Stimulated activated CD8-positive, alpha-beta memory T cell treated with anti-CD3 and anti-CD28 coated beads, Interleukin-2, amount 100 ng/mL, for 1 hour (primary cell): Measurements from ENCODE around the gene TMEM263.

ENCODE experiments used
- DNase-seq, 2 donors: peaks; one replicate each; pipeline ENCODE4 v3.0.0-alpha.2; 2020; ENCODE audit warnings: low read depth in 2 of 2

Gene TMEM263

GRCh38 chr12:106950591-106950990 lies 5.1 kb upstream of the TMEM263 start:
- DNase-seq: no peak

DNA sequence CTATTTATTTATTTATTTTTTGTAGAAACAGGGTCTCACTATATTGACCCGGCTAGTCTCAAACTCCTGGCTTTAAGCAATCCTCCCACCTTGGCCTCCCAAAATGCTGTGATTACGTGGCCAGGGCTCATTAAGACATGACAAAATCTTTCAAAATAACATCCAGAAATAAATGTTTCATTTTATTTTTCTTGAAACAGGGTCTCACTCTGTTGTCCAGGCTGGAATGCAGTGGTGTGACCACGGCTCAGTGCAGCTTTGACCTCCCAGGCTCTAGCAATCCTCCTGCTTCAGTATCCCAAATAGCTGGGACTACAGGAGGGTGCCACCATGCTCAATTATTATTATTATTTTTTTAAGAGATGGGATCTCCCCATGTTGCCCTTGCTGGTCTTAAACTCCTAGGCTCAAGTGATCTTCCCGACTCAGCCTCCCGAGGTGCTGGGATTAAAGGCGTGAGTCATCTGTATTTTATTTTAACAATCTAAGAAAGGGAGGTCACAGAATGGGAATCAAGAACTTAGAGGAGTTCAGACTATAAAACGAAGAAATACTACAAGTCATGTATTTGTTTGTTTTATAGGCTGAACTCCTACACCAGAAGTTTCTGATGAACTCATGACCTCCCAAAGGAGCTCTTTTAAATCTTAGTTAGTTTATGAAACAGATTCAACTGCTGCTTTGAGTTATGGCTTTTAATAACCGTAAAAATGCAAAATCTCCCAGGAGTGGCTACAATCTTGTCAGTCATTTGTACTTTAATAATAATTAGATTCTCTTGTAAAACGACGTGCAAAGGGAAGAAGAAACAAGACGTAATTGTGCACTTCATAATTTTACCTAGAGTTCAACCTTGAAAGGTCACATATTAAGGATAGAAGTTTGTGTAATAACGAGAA lies 2.1 kb upstream of the TMEM263 start:
- DNase-seq: no peak

DNA sequence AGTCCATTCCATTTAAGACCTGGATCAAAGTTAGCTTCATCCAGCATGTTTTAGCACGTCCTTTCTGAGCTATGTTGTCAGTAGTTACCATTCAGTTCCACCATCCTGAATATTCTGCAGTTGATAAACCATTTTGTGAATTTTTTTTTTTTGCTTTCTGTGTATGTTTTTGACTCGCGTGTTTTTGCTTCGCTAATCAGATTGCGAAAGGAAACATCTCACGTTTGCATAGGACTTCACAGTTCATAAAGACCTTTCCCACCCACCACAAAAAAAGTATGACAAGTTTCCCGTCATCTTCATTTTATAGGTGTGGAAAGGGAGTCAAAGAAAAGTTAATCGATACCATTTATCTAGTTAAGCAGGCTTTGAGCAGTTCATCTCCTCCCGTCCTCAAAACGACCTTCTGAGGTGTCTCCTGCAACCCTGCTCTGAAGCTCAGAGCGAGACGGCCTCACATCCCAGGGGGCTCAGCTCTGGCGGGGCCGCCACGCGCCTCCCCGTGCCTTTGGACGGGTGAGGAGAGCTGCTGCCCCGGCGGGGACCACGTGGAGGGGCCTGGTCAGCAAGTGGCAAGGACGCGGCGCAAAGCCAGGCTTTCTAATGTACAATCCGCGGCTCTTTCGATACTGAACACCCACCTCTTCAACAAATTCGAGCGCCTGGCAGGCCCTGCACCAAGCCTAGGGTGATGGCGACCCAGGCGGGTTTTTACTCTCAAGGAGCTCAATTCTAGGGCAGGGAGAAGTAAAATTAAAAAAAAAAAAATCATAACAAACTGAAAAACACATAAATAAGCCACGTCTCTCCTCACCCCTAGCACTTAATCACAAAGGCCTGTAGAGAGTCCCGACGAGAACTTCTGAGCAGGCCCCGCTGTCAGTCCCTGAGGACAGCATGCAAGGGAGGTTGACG lies 988 bp upstream of the TMEM263 start:
- no peak for DNase-seq

DNA sequence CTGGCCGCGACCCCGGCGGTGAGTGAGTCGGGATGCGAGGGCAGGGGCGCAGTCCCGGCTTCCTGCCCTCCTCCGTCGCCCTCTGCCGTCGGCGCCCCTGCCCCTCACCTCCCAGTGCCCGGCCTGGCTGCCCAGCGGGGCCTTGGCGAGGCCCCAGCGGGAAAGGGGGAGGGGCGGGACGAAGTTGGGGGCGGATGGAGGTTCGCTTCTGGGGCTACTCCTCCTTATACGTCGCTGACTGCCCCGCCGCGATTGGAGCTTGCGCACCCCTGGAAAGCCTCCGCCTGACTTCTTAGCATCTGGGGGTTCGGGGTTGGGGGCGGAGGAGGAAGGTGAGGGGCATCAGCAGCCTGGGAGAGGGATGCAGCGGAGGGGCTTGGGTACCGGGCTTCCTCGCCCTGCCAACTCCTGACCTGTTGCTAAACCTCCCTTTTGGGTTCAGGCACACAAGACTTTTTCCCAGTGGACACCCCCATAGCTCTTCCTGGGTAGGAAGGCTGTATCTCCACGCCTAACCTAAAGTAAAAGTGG lies 406 bp downstream of the TMEM263 start:
- peak; percentile 12 to 18 for DNase-seq

- DNase-seq: no peak
Measured at GRCh38 chr12:106957583-106957982, 1.9 kb downstream of the TMEM263 start.

DNA sequence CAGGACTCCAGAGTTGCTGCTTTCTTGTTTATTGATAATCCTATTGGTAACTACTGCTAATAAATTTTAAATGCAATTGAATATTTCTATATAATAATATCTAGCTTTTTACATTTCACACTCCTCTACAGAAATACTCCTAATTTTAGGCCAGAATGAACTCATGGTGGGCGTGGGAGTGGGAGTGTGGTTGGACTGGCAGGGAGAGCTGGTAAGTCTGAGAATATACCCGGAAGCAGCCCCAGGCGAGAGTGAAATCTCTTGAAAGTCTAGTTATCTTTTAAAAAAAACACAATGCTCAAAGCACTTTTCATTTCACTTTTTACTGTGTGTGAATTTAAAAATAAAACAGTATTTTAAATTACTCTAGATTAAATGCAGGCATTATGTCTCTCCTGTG lies 4.7 kb downstream of the TMEM263 start:
- no peak for DNase-seq

GRCh38 chr12:106962286-106962685 lies 6.6 kb downstream of the TMEM263 start:
- no peak for DNase-seq

- no peak for DNase-seq
Measured at GRCh38 chr12:106964526-106964925, 8.8 kb downstream of the TMEM263 start.

DNA sequence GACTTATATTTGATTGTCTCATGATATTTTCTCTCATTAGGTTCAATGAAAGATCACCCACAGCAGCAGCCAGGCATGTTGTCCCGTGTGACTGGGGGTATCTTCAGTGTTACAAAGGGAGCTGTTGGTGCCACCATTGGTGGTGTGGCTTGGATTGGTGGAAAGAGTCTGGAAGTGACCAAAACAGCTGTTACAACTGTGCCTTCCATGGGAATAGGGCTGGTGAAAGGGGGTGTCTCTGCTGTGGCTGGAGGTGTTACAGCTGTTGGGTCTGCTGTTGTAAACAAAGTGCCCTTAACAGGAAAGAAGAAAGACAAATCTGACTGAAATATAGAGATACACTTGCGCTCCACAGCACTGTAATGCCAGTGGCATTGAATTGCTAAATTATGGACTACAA lies 15.4 kb downstream of the TMEM263 start:
- no peak for DNase-seq

DNA sequence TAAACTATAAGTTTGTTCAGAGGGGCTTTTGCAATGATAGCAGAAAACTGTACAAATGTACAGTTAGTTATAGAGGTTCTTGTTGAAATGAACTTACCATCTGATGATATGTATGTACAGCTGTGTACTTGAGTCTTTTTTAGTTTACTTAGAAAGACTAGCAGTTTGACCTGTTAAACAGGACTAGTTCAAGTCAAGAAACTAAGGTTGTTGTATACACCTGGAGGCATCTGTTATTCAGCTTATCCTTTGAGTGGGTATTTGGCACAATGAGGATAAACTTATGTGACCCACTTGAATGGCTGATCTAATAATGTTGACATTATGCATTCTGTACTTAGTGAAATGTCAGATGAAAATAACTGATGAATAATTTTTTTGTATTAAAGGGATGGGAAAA lies 17.8 kb downstream of the TMEM263 start:
- DNase-seq: no peak

DNA sequence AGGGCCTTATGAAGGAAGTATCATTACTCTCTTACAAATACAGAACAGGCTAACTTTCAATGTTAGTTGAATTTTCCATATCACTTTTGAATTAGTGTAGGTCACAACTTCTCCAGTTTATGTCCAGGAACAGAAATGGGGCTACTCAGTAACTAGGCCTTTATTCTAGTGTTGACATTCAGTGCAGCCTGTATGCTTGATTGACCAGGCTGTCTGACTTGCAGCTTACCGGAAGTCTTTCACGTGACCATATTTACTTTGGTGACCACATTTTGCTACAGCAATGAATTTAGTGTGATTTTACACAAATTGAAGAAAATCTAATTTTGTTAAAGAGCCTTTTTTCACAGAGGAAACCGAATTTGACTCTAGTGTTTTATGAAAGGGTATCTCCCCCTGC lies 18.8 kb downstream of the TMEM263 start:
- DNase-seq: no peak

DNA sequence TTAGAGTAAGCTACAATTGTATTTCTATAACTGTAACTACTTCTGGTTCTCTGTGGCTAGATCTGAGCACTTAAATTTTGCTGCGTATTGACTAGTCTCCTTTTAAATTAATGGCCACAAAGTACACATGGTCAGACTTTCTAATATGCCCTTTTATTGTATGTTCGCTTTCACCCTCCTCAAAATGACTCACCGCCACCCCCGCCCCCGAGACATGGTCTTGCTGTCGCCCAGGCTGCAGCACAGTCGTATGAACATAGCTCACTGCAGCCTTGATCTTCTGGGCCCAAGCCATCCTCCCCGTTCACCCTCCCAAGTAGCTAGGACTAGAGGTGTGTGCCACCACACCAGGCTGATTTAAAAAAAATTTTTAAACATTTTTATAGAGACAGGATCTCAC lies 19.4 kb downstream of the TMEM263 start:
- no peak for DNase-seq

GRCh38 chr12:106975993-106976658 lies 20.4 kb downstream of the TMEM263 start:
- DNase-seq: no peak

DNA sequence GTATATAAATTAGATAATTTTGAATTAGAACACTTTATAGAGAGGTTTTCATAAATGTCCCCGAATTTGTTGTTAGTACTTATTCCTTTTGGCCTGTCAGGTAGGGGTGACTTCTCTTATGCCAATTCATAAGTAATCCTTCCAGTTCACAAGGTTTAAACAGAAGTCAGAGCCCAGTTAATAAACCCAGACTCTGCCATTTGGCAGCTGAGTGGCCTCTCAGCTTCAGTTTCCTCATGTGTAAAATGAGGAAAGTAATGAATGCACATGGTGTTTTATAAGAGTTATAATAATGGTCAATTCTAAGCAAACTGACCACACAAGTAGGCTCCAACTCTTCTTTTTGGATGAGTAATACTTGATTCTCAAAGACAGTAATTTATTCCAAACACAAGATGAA lies 21.0 kb downstream of the TMEM263 start:
- DNase-seq: no peak

GRCh38 chr12:106978035-106978800 lies 22.5 kb downstream of the TMEM263 start:
- DNase-seq: no peak

DNA sequence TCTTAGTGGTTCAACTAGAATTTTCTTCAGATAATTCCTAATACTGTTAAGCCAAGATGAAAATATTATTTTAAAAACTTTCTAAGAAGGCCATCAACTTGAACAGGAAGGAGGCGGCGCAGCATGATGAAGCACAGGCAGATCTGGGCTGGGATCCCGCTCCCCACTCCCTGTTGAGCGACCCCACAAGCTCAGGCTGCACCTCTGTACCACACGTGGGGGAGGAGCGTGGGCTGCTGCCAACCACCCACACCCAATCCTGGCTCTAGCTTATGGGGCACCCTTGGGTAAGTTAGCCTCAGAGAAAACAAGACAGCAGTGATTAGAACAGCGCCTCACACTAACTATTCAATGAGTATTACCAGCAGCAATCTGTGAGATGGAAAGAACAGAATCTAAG lies 25.2 kb downstream of the TMEM263 start:
- DNase-seq: no peak

DNA sequence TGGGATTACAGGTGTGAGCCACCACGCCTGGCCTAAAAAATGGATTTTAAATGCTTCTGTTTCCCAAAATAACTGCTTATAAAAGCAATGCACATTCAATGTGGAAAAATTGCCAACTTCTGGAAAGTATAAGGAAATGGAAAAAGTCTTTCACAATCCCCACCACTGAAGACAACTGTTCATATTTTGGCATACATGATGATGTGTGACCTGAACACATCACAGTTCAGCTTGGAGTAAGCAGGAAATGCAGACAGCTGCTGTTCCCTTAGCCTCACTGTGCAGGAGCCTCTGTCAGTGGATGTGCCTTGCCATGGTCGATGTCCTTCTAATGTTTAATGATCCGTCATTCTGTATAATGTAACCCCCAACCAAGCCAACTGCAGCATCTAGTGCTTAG lies 26.1 kb downstream of the TMEM263 start:
- DNase-seq: no peak

DNA sequence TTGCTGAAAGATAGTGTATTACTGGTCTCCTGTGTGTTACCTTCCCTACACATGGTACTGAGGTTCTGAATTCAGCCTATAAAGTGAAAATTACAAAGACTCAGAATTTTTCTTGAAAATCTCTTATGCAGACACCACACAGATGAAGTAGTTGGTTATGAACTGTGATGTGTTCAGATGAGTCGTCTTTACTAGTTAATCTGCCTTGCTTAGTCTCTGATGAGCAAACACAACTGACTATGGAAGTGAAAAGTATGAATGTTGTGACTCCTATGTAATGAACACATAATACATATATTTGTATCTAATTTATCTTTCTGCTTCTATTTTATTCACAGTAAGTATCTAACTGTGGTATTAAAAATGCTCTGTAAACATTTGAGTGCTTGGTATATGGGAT lies 26.5 kb downstream of the TMEM263 start:
- no peak for DNase-seq

GRCh38 chr12:106984588-106985137 lies 29.0 kb downstream of the TMEM263 start:
- DNase-seq: no peak

- no peak for DNase-seq
Measured at GRCh38 chr12:106985479-106985878, 29.8 kb downstream of the TMEM263 start.

DNA sequence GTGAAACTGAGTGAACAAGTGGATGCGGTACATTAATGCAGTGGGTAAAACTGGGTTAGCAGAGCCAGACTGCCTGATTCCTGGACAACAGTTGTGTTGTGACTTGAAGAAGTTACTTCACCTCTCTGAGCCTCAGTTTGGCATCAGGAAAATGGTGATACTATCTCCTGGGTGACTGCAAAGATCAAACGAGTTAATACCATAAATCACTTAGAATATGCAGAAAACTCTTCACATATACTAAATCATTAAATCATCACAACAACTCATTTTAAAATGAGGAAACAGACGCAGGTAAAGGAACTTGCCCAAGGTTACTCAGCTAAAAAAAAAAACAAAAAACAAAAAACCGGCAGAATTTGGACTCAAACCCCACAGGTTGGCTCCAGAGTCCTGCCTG lies 30.4 kb downstream of the TMEM263 start:
- no peak for DNase-seq
